HUES64 (cell line): Measurements from ENCODE around the gene EGFL7.

Experiments used
- H3K27ac ChIP-seq: 2 replicates; pipeline ENCODE4 v1.7.0; 2013; ENCODE audit warnings: low read depth, low read length, inconsistent platforms
- H3K27me3 ChIP-seq: 2 replicates; pipeline ENCODE4 v1.6.1; 2013; ENCODE audit warnings: mild to moderate bottlenecking, low read length; ENCODE audit not compliant: insufficient read depth
- H3K36me3 ChIP-seq: 2 replicates; pipeline ENCODE4 v1.6.1; 2013; ENCODE audit warnings: mild to moderate bottlenecking, low read length; ENCODE audit not compliant: insufficient read depth
- H3K4me1 ChIP-seq: 2 replicates; pipeline ENCODE4 v1.6.1; 2013; ENCODE audit warnings: mild to moderate bottlenecking, low read length, moderate library complexity; ENCODE audit not compliant: insufficient read depth
- H3K4me3 ChIP-seq: 2 replicates; pipeline ENCODE4 v1.5.1; 2013; ENCODE audit warnings: mild to moderate bottlenecking, low read length, moderate library complexity
- H3K9ac ChIP-seq: 2 replicates; pipeline ENCODE4 v1.6.1; 2013; ENCODE audit warnings: mild to moderate bottlenecking, low read depth, low read length
- H3K9me3 ChIP-seq: 2 replicates; pipeline ENCODE4 v1.6.1; 2013; ENCODE audit warnings: low read depth, low read length; ENCODE audit not compliant: insufficient read depth
- WGBS: fragments of 150-250, 120-280 bp; methylation state at CpG from one replicate; pipeline ENCODE4 v1.1.7; 2013; ENCODE audit warnings: missing lambda C conversion rate; 5-methylcytosine and 5-hydroxymethylcytosine counted together

EGFL7 gene

DNA sequence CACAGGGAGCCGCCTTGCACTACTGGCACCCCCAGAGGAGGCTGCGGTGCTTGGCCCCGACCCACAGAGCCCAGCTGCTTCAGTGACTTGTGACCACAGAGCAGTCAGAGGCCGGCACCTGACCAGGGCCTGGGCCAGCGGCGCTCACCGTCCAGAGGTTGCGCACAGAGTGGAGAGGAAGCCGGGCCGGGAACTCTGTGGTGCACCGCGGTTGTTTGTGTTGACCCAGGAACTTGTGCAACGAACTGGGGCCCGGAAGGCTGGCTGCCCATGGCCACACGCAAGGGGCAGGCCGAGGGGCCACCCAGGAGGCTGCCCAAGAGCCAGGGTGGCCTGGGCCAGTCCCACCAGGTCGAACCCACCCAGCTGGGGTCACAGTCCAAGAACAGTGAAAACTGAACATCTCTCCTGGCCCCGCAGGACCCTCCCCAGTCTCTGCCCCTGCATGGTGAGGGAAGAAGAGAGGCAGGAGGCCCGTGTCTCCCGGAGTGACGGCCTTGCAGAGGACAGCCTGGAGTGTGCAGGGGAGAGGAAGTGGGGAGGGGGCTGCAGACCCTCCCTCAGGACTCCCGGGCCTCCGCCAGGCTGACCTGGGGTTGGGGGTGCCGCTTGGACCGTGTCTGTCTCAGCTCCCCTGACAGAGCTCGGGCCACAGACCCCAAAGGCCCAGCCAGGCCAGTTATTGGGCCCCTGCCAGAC, 42.8 kb upstream of the EGFL7 start:
- no peaks in the 10 kb centered on the region for H3K9me3 ChIP-seq
- H3K27me3 ChIP-seq = no peaks in the 10 kb centered on the region
- no peak overlapping the region for H3K27ac ChIP-seq
- no peaks in the 10 kb centered on the region for H3K4me1 ChIP-seq
- no peak overlapping the region for H3K9ac ChIP-seq
- no peaks in the 10 kb centered on the region for H3K36me3 ChIP-seq
- WGBS = 94% methylated on average over 26 of the region's 26 CpGs
- H3K4me3 ChIP-seq = no peak overlapping the region

DNA sequence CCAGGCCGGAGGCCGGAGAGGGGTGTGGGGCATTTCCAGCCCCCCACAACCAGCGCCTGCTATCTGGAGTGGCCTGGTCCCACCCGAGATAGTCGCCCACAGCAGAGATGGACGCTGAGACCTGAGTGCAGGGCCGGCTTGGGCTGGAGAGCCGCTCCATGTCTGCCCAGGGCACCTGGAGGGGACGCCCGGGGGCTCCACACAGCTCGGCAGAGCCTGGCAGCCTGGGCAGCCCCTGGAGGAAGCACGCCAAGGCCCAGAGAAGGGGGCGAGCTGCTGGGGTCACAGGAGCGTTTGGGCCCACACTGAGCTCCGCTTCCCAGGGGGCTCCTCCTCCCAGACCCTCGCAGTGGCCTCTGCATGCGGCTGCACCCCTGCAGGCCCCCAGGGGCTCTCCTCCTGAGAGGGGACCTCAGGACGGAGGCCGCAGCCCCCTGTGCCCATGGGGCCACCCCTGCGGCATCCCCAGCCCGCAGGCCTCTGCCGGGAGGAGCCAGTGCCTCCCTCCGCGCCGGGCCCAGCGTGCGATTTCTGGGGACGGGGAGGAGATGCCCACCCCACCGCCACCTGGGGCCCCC, 42.2 kb upstream of the EGFL7 start:
- H3K4me3 ChIP-seq = no peak overlapping the region
- no peaks in the 10 kb centered on the region for H3K9me3 ChIP-seq
- no peaks in the 10 kb centered on the region for H3K27me3 ChIP-seq
- H3K9ac ChIP-seq = no peak overlapping the region
- no peaks in the 10 kb centered on the region for H3K36me3 ChIP-seq
- no peaks in the 10 kb centered on the region for H3K4me1 ChIP-seq
- 93% methylated on average over 29 of the region's 29 CpGs for WGBS
- no peak overlapping the region for H3K27ac ChIP-seq

DNA sequence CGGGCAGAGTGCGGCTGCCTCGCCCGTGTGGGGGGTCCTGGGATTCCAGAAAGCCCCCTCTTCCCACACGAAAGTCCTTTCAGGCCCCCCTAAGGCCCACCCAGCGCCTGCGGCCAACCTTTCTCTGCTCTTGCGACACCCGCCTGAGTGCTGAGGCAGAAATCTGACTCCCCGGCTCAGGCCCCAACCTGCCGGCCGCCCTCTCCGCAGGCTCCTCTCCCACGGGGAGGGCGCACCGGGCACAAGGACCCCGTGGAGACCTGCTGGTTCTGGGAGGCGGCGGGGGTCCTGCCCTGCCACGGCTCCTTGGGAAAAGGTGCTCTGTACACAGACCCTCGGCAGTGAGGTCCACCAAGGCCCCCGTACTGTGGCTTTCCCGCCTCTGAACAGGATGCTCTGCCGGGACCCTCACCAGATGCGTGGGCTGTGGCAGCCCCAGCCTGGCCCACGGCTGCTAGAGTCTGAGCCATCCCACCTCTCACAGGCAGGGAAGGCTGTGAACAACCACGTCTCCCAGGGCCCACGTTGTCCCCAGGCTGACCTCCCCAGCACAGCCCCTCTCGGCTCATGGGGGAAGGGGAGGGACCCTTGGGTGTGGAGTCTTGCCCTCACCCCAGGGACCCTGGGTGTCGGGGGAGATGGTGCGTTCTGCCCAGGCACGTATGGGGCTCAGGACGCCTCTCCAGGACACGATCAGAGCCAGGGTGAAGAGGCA, 41.5 kb upstream of the EGFL7 start:
- H3K9ac ChIP-seq = no peak overlapping the region
- H3K4me3 ChIP-seq = no peak overlapping the region
- no peaks in the 10 kb centered on the region for H3K9me3 ChIP-seq
- WGBS = 83% methylated on average over 34 of the region's 34 CpGs
- H3K4me1 ChIP-seq = no peaks in the 10 kb centered on the region
- no peak overlapping the region for H3K27ac ChIP-seq
- no peaks in the 10 kb centered on the region for H3K36me3 ChIP-seq
- H3K27me3 ChIP-seq = no peaks in the 10 kb centered on the region

DNA sequence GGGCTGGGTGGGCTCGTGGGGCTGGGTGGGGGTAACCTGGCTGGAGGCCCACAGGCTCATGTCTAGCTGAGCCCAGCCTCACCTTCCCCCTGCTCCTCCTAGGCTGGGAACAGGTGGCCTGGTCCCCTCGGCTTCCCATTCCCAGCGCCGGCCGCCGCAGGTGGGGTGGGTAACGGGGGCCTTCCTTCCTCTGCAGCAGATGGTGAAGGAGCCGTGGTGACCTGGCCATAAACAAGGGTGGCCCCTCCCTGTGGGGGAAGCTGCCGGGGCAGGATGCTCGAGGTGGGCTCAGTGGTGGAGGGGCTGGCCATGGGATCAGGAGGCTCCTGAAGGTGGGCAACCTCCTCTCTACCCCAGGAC, 41.0 kb upstream of the EGFL7 start:
- WGBS = 92% methylated on average over 9 of the region's 10 CpGs

DNA sequence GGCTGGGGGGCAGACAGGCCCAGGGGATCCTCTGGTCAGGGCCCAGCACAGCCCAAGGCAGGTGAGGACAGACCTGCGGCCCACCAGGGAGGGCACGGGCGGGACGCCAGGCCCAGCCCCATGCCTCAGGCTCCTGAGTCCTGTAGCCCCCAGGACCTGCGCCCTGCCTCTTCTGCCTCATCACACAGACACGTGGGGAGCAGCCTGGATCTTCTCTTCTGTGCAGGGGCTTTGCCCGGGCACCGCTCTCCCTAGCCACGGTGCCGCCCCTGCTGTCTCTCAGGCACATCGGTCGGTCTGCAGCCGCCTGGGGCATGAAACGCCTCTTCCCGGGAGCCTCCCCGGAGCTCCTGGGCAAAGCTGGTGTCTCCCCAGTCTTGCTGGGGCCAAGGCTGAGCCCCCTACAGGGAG, 40.2 kb upstream of the EGFL7 start:
- no peak overlapping the region for H3K27ac ChIP-seq
- H3K9me3 ChIP-seq = no peaks in the 10 kb centered on the region
- H3K4me3 ChIP-seq = no peak overlapping the region
- H3K9ac ChIP-seq = no peak overlapping the region
- no peaks in the 10 kb centered on the region for H3K36me3 ChIP-seq
- H3K27me3 ChIP-seq = no peaks in the 10 kb centered on the region
- WGBS = 95% methylated on average over 16 of the region's 16 CpGs
- no peaks in the 10 kb centered on the region for H3K4me1 ChIP-seq

More for the DNA sequence above, 41.0 kb upstream of the EGFL7 start:
- Histone ChIP-seq H3K36me3 (no peaks in the 10 kb centered on the region), H3K4me3 (no peak overlapping the region), H3K9me3 (no peaks in the 10 kb centered on the region), H3K27ac (no peak overlapping the region), H3K27me3 (no peaks in the 10 kb centered on the region), H3K4me1 (no peaks in the 10 kb centered on the region), H3K9ac (no peak overlapping the region)

DNA sequence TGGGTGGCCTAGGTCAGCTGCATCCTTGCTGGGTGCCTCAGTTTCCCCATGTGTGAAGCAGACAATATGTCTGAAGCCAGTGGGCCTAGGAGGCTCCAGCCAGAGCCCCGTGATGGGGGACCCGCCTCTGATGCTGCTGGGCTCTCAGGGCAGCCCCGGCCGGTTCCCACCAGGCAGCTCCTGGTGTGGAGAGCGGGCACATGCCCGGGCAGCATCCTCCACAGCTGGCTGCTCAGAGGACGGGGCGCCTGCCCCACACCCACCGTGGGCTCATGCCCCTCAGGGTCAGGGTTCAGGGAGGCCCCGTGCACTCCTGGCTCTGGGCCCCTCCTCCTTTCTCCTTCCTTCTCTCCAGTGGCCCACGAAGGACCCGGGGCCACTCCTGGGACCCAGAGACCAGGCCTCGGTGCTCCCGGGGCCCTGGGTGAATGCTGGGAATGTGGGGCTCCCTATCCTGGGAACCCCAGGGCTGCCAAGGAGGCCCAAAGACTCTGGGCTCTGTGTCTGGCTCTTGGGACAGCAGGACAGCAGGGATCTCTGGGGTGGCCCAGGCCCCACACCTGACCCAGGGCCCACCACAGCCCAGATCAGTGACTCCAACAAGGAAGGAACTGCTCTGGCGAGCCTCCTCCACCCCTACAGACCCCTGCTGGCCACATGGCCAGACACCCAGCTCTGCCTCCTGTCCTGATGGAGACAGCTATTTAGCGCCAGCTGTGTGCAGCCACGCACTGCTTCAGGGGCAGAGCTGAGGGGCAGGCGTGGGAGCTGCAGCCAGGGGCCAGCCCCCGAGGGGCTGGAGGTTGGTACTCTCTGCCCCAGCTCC, 39.5 kb upstream of the EGFL7 start:
- Histone ChIP-seq H3K9ac (no peak overlapping the region), H3K27ac (no peak overlapping the region), H3K9me3 (no peaks in the 10 kb centered on the region), H3K27me3 (no peaks in the 10 kb centered on the region), H3K4me3 (no peak overlapping the region), H3K4me1 (no peaks in the 10 kb centered on the region), H3K36me3 (no peaks in the 10 kb centered on the region)
- 92% methylated on average over 19 of the region's 19 CpGs for WGBS

DNA sequence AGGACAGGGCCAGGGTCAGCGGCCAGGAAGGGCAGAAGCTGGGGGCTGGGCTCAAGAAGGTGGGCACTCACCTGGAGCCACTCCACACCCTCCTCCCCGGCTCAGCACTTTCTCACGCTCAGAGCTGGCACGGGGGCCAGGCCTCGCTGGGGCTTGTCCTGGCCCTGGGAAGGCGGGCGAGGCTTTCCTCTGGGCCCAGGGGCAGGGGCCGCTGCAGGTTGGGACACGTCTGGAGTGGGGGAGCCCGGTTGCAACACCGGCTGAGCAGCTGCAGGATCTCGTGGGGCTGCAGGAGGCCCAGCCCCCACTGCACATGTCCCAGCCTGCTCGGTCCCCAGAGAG, 38.9 kb upstream of the EGFL7 start:
- Histone ChIP-seq H3K27ac (no peak overlapping the region), H3K9me3 (no peaks in the 10 kb centered on the region), H3K4me3 (no peak overlapping the region), H3K9ac (no peak overlapping the region), H3K4me1 (no peaks in the 10 kb centered on the region), H3K27me3 (no peaks in the 10 kb centered on the region), H3K36me3 (no peaks in the 10 kb centered on the region)
- 87% methylated on average over 13 of the region's 13 CpGs for WGBS

DNA sequence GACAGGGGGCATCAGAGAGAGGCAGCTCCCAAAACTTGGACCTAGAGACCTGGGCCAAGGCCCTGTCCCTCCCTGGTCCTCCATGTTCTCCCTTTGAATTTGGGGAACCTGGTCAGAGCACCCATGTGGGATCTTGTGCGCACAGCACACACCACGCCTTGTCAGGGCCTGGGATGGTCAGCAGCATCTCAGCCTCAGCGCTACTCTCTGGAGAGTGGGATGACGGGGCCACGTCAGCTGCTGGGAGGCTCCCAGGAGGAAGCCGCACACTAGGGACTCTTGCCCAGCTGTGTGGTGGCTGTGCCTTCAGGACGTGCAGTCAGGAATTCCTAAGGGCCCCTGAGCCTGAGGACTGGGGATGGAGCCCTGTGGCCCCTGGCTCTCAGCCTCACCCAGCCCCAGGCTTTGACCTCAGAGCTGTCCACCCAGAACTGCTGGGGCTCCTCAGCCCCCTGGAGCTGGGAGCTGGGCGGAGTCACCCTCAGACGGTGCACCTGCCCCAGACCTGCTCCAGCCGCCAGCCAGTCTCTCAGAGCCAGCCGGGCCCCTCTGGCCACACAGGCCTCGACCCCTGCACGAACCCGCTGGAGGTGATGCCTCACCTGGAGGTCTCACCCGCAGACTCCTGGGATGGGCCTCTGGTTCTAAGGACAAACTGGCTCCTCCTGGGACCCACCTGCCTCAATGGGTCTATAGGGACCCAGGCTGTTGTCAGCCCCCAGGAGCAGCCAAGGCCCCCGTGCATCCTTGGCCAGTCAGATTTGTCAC, 38.3 kb upstream of the EGFL7 start:
- Histone ChIP-seq H3K9ac (no peak overlapping the region), H3K4me3 (no peak overlapping the region), H3K9me3 (no peaks in the 10 kb centered on the region), H3K27ac (no peak overlapping the region), H3K27me3 (no peaks in the 10 kb centered on the region), H3K36me3 (no peaks in the 10 kb centered on the region), H3K4me1 (no peaks in the 10 kb centered on the region)
- 91% methylated on average over 16 of the region's 16 CpGs for WGBS

DNA sequence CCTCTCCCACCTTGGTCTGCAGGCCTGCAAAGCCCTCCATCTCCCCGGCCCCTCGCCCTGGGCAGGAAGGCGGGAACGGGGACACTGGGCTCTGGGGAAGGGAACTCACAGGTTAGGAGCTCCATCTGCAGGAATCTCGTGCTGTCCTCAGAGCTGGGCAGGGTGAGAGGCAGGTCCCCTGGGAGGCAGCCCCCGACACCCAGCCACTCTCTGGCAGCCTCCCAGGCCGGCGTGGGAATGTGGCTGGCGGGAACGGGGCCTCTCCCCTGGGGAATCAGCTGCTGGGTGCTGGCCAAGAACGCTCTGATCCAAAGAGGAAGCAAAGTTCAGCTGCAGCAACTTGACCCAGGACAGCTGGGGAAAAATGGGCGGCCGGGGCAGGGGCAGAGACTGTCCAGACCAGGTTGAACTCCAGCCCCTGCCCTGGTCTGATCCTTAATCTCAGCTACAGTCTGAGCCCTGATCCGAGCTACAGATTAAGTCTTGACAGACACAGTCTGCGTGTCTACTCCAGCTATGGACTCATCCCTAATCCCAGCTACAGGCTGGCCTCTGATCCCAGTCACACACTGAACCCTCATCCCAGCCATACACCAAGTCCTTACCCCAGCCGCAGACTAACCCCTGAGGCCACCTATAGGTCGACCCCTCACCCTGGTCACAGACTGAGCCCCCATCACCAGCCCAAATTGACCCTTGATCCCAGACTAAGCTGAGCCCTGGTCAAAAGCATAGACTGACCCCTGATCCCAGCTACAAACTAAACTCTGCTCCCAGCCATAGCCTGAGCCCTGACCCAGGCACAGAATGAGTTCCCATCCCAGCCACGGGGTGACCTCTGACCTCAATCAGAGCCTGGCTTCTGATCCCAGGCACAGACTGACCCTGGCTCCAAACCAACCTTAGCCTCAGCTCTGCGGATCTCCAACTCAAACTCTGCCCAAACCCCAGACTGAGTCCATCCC, 37.3 kb upstream of the EGFL7 start:
- no peaks in the 10 kb centered on the region for H3K27me3 ChIP-seq
- no peak overlapping the region for H3K4me3 ChIP-seq
- no peak overlapping the region for H3K27ac ChIP-seq
- no peaks in the 10 kb centered on the region for H3K9me3 ChIP-seq
- H3K36me3 ChIP-seq = no peaks in the 10 kb centered on the region
- 80% methylated on average over 19 of the region's 19 CpGs for WGBS
- no peak overlapping the region for H3K9ac ChIP-seq
- no peaks in the 10 kb centered on the region for H3K4me1 ChIP-seq
